Vagina (tissue), 2 donors: ENCODE results near the gene MAMDC2. TPM values are rescaled to one million over a fixed set of nuclear protein-coding genes. Genes with fewer than 3 reads are reported as not detected.

Experiments
- DNase-seq, 2 donors: peaks; one replicate each; pipeline ENCODE4 v3.0.0-alpha.2; 2017; ENCODE audit errors: extremely low spot score in 2 of 2
- H3K27ac ChIP-seq: fragments of 200-600 bp; sonication (generic); one replicate; pipeline ENCODE4 v1.5.1; 2019
- H3K27me3 ChIP-seq: fragments of 200-600 bp; sonication (generic); one replicate; pipeline ENCODE4 v1.5.1; 2019
- H3K36me3 ChIP-seq, 2 donors: fragments of 200-600 bp; sonication (generic); one replicate each; pipeline ENCODE4 v1.5.1; 2017 to 2019
- H3K4me1 ChIP-seq: fragments of 200-600 bp; sonication (generic); one replicate; pipeline ENCODE4 v1.5.1; 2019
- H3K4me3 ChIP-seq, 2 donors: fragments of 200-600 bp; sonication (generic); 1 replicate in 1 of 2; 2 replicates in 1 of 2; pipeline ENCODE4 v1.5.1; 2016 to 2019
- H3K9me3 ChIP-seq: fragments of 200-600 bp; sonication (generic); one replicate; pipeline ENCODE4 v1.5.1; 2019
- POLR2A ChIP-seq, 2 donors: fragments of 450-650 bp; IDR thresholded peaks; one replicate each; pipeline ENCODE4 v1.6.1; 2017; ENCODE audit warnings: antibody characterized with exemption in 2 of 2, mild to moderate bottlenecking in 2 of 2, moderate library complexity in 2 of 2
- POLR2AphosphoS5 ChIP-seq, 2 donors: sonication (generic); formaldehyde crosslinking; IDR thresholded peaks; one replicate each; pipeline ENCODE4 v1.9.0; 2017; ENCODE audit warnings: antibody characterized with exemption in 2 of 2, mild to moderate bottlenecking in 2 of 2, low read depth in 1 of 2; ENCODE audit not compliant: insufficient read depth in 1 of 2
- intact Hi-C: fragments of 100-400 bp; cut with DNase I; formaldehyde crosslinking; loops from one replicate; pipeline ENCODE4 v1.15.1; 2023
- total RNA-seq: library from RNA; depleted of rRNA; stranded (reverse); fragments of >200 nt; gene quantifications from one replicate; pipeline ENCODE4 v1.2.3, GENCODE V29; 2016
- TF ChIP-seq, protein P1 (sequence below), 3 experiments: fragments of 450-650 bp in 2 of 3; fragments of 200-600 bp in 1 of 3; sonication (generic) in 1 of 3; IDR thresholded peaks; one replicate each; pipeline ENCODE4 v1.5.1; 2017 to 2019; ENCODE audit warnings: antibody characterized with exemption in 3 of 3, mild to moderate bottlenecking in 2 of 3, moderate library complexity in 2 of 3

MAMDC2 gene
- total RNA-seq, 1 donor from 2014 or later = 38.5 TPM

DNA sequence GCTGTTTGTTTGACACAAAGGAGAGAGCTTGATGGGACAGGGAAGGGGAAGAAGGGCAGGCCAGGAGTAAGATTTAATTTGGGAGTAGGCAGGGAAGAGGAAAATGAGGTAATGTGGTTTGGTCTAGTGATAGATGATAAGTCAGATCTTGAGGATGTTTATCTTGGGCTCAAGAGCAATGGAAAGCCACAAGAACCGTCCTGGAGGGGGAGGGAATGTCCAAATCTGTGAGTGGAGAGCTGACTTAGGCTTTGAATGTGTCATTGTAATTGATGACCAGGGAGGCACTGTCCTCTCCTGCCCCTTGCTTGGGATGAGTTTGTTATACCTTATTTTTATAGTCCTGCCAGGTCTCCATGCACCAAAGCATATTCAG is 37.5 kb downstream of the MAMDC2 start:
- Histone ChIP-seq H3K4me1 (peaks cover 31% of the 10 kb centered on the region), H3K27me3 (no peaks in the 10 kb centered on the region), H3K27ac (peak overlapping the region; percentile 47), H3K36me3 (no peaks in the 10 kb centered on the region), H3K9me3 (no peaks in the 10 kb centered on the region), H3K4me3 (no peak overlapping the region)
- intact Hi-C loops = no loop called here
- TF ChIP-seq POLR2AphosphoS5 (IDR thresholded peaks at IDR 0.05; ENCODE audit: insufficient read depth in 1 of 2, low read depth in 1 of 2) = no peak
- TF ChIP-seq, protein P1, sequence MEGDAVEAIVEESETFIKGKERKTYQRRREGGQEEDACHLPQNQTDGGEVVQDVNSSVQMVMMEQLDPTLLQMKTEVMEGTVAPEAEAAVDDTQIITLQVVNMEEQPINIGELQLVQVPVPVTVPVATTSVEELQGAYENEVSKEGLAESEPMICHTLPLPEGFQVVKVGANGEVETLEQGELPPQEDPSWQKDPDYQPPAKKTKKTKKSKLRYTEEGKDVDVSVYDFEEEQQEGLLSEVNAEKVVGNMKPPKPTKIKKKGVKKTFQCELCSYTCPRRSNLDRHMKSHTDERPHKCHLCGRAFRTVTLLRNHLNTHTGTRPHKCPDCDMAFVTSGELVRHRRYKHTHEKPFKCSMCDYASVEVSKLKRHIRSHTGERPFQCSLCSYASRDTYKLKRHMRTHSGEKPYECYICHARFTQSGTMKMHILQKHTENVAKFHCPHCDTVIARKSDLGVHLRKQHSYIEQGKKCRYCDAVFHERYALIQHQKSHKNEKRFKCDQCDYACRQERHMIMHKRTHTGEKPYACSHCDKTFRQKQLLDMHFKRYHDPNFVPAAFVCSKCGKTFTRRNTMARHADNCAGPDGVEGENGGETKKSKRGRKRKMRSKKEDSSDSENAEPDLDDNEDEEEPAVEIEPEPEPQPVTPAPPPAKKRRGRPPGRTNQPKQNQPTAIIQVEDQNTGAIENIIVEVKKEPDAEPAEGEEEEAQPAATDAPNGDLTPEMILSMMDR (IDR thresholded peaks at IDR 0.05) = no peak
- no peak for TF ChIP-seq POLR2A (IDR thresholded peaks at IDR 0.05)
- DNase-seq = no peak

- H3K4me3 ChIP-seq = no peak overlapping the region
- no peak for DNase-seq
- intact Hi-C loops = no loop called here
- H3K9me3 ChIP-seq = no peaks in the 10 kb centered on the region
- H3K27ac ChIP-seq = no peak overlapping the region
- no peak for TF ChIP-seq POLR2AphosphoS5 (IDR thresholded peaks at IDR 0.05; ENCODE audit: insufficient read depth in 1 of 2, low read depth in 1 of 2)
- TF ChIP-seq POLR2A (IDR thresholded peaks at IDR 0.05) = no peak
- TF ChIP-seq, protein P1 (IDR thresholded peaks at IDR 0.05) = no peak
- H3K36me3 ChIP-seq = no peaks in the 10 kb centered on the region
- H3K4me1 ChIP-seq = peaks cover 28% of the 10 kb centered on the region
- H3K27me3 ChIP-seq = no peaks in the 10 kb centered on the region
Observed at GRCh38 chr9:70083429-70083828, 39.8 kb downstream of the MAMDC2 start.

- Histone ChIP-seq H3K27me3 (no peaks in the 10 kb centered on the region), H3K36me3 (no peaks in the 10 kb centered on the region), H3K9me3 (no peaks in the 10 kb centered on the region), H3K4me3 (no peak overlapping the region), H3K27ac (no peak overlapping the region), H3K4me1 (peaks cover 10% of the 10 kb centered on the region)
- DNase-seq = no peak
- intact Hi-C loops = no loop called here
- TF ChIP-seq POLR2AphosphoS5 (IDR thresholded peaks at IDR 0.05; ENCODE audit: insufficient read depth in 1 of 2, low read depth in 1 of 2) = no peak
- TF ChIP-seq POLR2A (IDR thresholded peaks at IDR 0.05) = no peak
- TF ChIP-seq, protein P1 (IDR thresholded peaks at IDR 0.05) = no peak
Observed at GRCh38 chr9:70085241-70085640, 41.6 kb downstream of the MAMDC2 start.

DNA sequence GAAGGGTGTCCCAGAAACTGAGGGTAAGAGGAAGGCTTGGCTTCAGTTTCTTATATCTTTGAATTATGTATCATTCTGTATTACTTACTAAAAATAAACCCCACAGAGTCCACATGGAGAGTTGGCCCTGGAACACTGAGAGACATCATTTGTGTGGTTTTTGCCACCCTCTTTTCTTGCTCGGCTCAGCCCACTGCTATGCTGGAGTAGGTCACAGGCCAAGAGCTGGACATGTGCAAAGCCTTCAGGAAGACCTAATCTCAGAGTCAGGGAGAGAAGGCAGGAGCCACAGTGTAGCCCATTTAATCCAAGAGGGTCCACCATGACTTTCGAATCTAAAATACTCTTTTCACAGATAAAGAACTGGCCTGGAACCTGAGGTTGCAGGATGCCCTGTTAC is 47.5 kb downstream of the MAMDC2 start:
- H3K27me3 ChIP-seq = no peaks in the 10 kb centered on the region
- H3K4me1 ChIP-seq = peaks cover 12% of the 10 kb centered on the region
- H3K27ac ChIP-seq = no peak overlapping the region
- H3K36me3 ChIP-seq = no peaks in the 10 kb centered on the region
- no peak overlapping the region for H3K4me3 ChIP-seq
- no peak for TF ChIP-seq POLR2AphosphoS5 (IDR thresholded peaks at IDR 0.05; ENCODE audit: insufficient read depth in 1 of 2, low read depth in 1 of 2)
- TF ChIP-seq POLR2A (IDR thresholded peaks at IDR 0.05) = no peak
- TF ChIP-seq, protein P1 (IDR thresholded peaks at IDR 0.05) = no peak
- no peaks in the 10 kb centered on the region for H3K9me3 ChIP-seq
- intact Hi-C loops = no loop called here
- no peak for DNase-seq

GRCh38 chr9:70091572-70091971 is 47.9 kb downstream of the MAMDC2 start:
- TF ChIP-seq POLR2A (IDR thresholded peaks at IDR 0.05) (no peak), POLR2AphosphoS5 (IDR thresholded peaks at IDR 0.05; ENCODE audit: insufficient read depth in 1 of 2, low read depth in 1 of 2) (no peak)
- TF ChIP-seq, protein P1 (IDR thresholded peaks at IDR 0.05) = no peak
- Histone ChIP-seq H3K27me3 (no peaks in the 10 kb centered on the region), H3K27ac (no peak overlapping the region), H3K4me3 (no peak overlapping the region), H3K4me1 (peaks cover 12% of the 10 kb centered on the region), H3K9me3 (no peaks in the 10 kb centered on the region), H3K36me3 (no peaks in the 10 kb centered on the region)
- no peak for DNase-seq
- intact Hi-C loops = no loop called here
